Endothelial cell of umbilical vein (primary cell): ENCODE data around the gene SYNGR3. TPM values are rescaled to one million over a fixed set of nuclear protein-coding genes. Genes with fewer than 3 reads are reported as not detected.
"Not testable (repeated sequence)": the region's sequence is repeated elsewhere in the genome, so short reads cannot be mapped to it uniquely, and the experiment has no call there.

Experiments
- BruUV-seq: library from RNA; stranded (reverse); fragments of 400-500 nt; replicated peaks from 2 replicates; lab custom pipeline; 2021; lab: Mats Ljungman, UMichigan
- CTCF ChIA-PET: fragments of 300-600, 350-600 bp; sonication (Branson Sonifier 250); formaldehyde crosslinking; loops from one replicate; lab custom pipeline; 2021; ENCODE audit warnings: antibody characterized with exemption, inconsistent platforms; lab: Charles Lee
- POLR2A ChIA-PET: fragments of 300-600, 350-600 bp; sonication (Branson Sonifier 250); formaldehyde crosslinking; loops from one replicate; lab custom pipeline; 2021; ENCODE audit warnings: antibody characterized with exemption, inconsistent platforms; lab: Charles Lee
- DNase-seq: peaks from one replicate; pipeline ENCODE4 v3.0.0-alpha.2; 2011; ENCODE audit warnings: low read depth, low spot score
- FAIRE-seq: peaks from 2 replicates; lab custom pipeline; 2011; peaks lifted over from hg19 to GRCh38; lab: Jason Lieb, UNC
- H2AFZ ChIP-seq: 2 replicates; pipeline ENCODE4 v1.6.0; 2012; ENCODE audit warnings: low read depth, low read length, control low read depth, inconsistent platforms
- H3K27ac ChIP-seq: 2 replicates; pipeline ENCODE4 v1.5.1; 2011; ENCODE audit warnings: low read depth, mild to moderate bottlenecking, control low read depth, low read length, moderate library complexity; ENCODE audit not compliant: insufficient read depth
- H3K27me3 ChIP-seq, 2 experiments: 2 replicates each; pipeline versions ENCODE4 v1.6.0 to v1.6.1; 2011; ENCODE audit warnings: low read length in 2 of 2, mixed read lengths in 1 of 2; ENCODE audit not compliant: control insufficient read depth in 2 of 2, insufficient read depth in 2 of 2
- H3K36me3 ChIP-seq, 2 experiments: 2 replicates in 1 of 2; 3 replicates in 1 of 2; pipeline ENCODE4 v1.5.1; 2011; ENCODE audit warnings: low read length in 2 of 2, mild to moderate bottlenecking in 1 of 2, moderate library complexity in 1 of 2; ENCODE audit not compliant: control insufficient read depth in 2 of 2, insufficient read depth in 2 of 2; ENCODE audit errors: extremely low read depth in 1 of 2
- H3K4me1 ChIP-seq: 3 replicates; pipeline ENCODE4 v1.5.1; 2011; ENCODE audit warnings: mild to moderate bottlenecking, low read length; ENCODE audit not compliant: control insufficient read depth, insufficient read depth; ENCODE audit errors: extremely low read depth
- H3K4me2 ChIP-seq: 2 replicates; pipeline ENCODE4 v1.6.1; 2011; ENCODE audit warnings: low read length, control low read depth, mixed read lengths; ENCODE audit not compliant: insufficient read depth
- H3K4me3 ChIP-seq, 3 experiments: fragments of 200-600 bp in 1 of 3; sonication (generic), shearing (Covaris generic) in 1 of 3; replicated peaks in 1 of 3; 2 replicates each; pipeline ENCODE4 v1.5.1; 2011 to 2016; ENCODE audit warnings: control low read depth in 3 of 3, low read length in 3 of 3, mild to moderate bottlenecking in 2 of 3, inconsistent platforms in 1 of 3, low read depth in 1 of 3, moderate library complexity in 1 of 3; ENCODE audit not compliant: insufficient read depth in 1 of 3
- H3K79me2 ChIP-seq: 2 replicates; pipeline ENCODE4 v1.6.0; 2012; ENCODE audit warnings: low read length, inconsistent platforms; ENCODE audit not compliant: control insufficient read depth, insufficient read depth
- H3K9ac ChIP-seq: replicated peaks from 2 replicates; pipeline ENCODE3; 2011; ENCODE audit warnings: low read length, control low read depth; ENCODE audit not compliant: insufficient read depth; ENCODE audit errors: extremely low read depth
- H3K9me1 ChIP-seq: replicated peaks from 3 replicates; pipeline ENCODE4 v1.6.0; 2011; ENCODE audit warnings: mild to moderate bottlenecking, low read length; ENCODE audit not compliant: control insufficient read depth, insufficient read depth; ENCODE audit errors: extremely low read depth
- H3K9me3 ChIP-seq: replicated peaks from 2 replicates; pipeline ENCODE4 v1.5.1; 2012; ENCODE audit warnings: low read length, inconsistent platforms; ENCODE audit not compliant: control insufficient read depth, insufficient read depth
- H4K20me1 ChIP-seq: replicated peaks from 2 replicates; pipeline ENCODE3; 2011; ENCODE audit warnings: mild to moderate bottlenecking, low read length; ENCODE audit not compliant: control insufficient read depth, insufficient read depth; ENCODE audit errors: extremely low read depth
- EZH2 ChIP-seq: IDR thresholded peaks from 2 replicates; pipeline ENCODE4 v1.6.1; 2012; ENCODE audit warnings: borderline replicate concordance, low read depth, mild to moderate bottlenecking, moderate library complexity, low read length, inconsistent platforms; ENCODE audit not compliant: severe bottlenecking
- FOS ChIP-seq: IDR thresholded peaks from 2 replicates; pipeline ENCODE4 v1.6.1; 2011; ENCODE audit warnings: mild to moderate bottlenecking, low read length, moderate library complexity, borderline replicate concordance; ENCODE audit not compliant: insufficient read depth
- GATA2 ChIP-seq: IDR thresholded peaks from 2 replicates; pipeline ENCODE4 v1.7.0; 2011; ENCODE audit warnings: low read depth, mild to moderate bottlenecking, moderate library complexity, mixed read lengths, low read length; ENCODE audit not compliant: insufficient read length, insufficient read depth
- JUN ChIP-seq: IDR thresholded peaks from 2 replicates; pipeline ENCODE4 v1.6.1; 2011; ENCODE audit warnings: borderline replicate concordance, low read depth; ENCODE audit not compliant: insufficient read length, insufficient read depth
- MYC ChIP-seq: IDR thresholded peaks from one replicate; pipeline ENCODE4 v1.6.1; 2011; ENCODE audit warnings: mild to moderate bottlenecking, low read depth, low read length
- POLR2A ChIP-seq: IDR thresholded peaks from 2 replicates; pipeline ENCODE4 v1.6.1; 2012; ENCODE audit warnings: low read depth, mild to moderate bottlenecking, control low read depth, low read length
- POLR2AphosphoS5 ChIP-seq: IDR thresholded peaks from 2 replicates; pipeline ENCODE4 v1.6.1; 2012; ENCODE audit warnings: low read depth, mild to moderate bottlenecking, control low read depth, low read length, moderate library complexity; ENCODE audit not compliant: insufficient read depth
- dilution Hi-C: fragments of 300-500 bp; cut with MboI; formaldehyde crosslinking; loops from one replicate; pipeline ENCODE4 v1.15.0; 2019; ENCODE audit warnings: low sequenced_read_pairs; ENCODE audit not compliant: extremely low pct_ligation_motif_present
- intact Hi-C: fragments of 100-400 bp; cut with micrococcal nuclease; formaldehyde crosslinking; loops from one replicate; pipeline ENCODE4 v1.10.0; 2022
- polyA plus RNA-seq, 4 experiments: library from polyadenylated mRNA; depleted of rRNA in 3 of 4; stranded (reverse) in 3 of 4; unstranded in 1 of 4; fragments of >200 nt; gene quantifications; 2 replicates each; pipeline versions ENCODE4 v1.2.1 to v1.2.3, GENCODE V29; 2011 to 2012; ENCODE audit warnings: missing spikeins in 1 of 4
- total RNA-seq: library from RNA; stranded (reverse); gene quantifications from 2 replicates; pipeline ENCODE4 v1.2.3, GENCODE V29; 2021
- TF ChIP-seq, protein P1 (sequence below): IDR thresholded peaks from 2 replicates; pipeline ENCODE4 v1.6.1; 2011; ENCODE audit not compliant: insufficient read depth, insufficient read length

The SYNGR3 gene
- total and polyA plus RNA-seq, 2 donors (not counting 3 experiments of a cell fraction or from before 2014, with no cell fraction given), result 0.95 to 1.4 TPM

DNA sequence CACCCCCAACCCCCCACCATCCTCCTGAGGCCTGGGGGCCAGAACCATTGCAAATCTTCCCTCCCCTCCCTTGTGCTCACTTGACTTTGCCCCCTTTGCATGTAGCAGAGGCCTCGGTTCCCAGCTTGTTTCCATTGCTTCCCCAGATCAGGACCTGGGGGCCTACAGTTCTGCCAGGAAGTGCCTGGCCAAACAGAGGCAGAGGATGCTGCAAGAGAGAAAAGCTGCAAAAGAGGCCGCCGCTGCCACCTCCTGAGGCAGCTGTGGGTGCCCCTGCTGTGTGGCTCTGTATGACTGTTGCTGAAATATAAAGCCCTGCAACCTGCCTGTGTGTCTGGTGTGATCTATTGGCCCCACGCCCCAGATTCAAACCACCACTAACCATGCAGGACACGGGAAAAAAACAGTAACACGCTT is 28.1 kb upstream of the SYNGR3 start:
- Histone ChIP-seq H3K4me3 (no peak overlapping the region), H2AFZ (no peak overlapping the region), H3K4me1 (peaks cover 27% of the 10 kb centered on the region), H3K27me3 (no peaks in the 10 kb centered on the region), H3K9me3 (no peaks in the 10 kb centered on the region), H3K9me1 (no peaks in the 10 kb centered on the region), H4K20me1 (no peaks in the 10 kb centered on the region), H3K9ac (no peak overlapping the region), H3K4me2 (no peak overlapping the region), H3K27ac (no peak overlapping the region), H3K79me2 (peaks cover 50% of the 10 kb centered on the region), H3K36me3 (peaks cover 8 to 17% of the 10 kb centered on the region in 2 experiments)
- dilution Hi-C loops, result no loop called here
- FAIRE-seq (no peak), DNase-seq (no peak)
- BruUV-seq, result no TSS peak
- intact Hi-C loops, result no loop called here
- ChIA-PET CTCF (interaction anchor here (2.2 kb wide), 1 partner anchor 179 kb away, joined by 9 read pairs; no protein-coding TSS in a partner anchor), POLR2A (no interaction called here)
- TF ChIP-seq JUN (no peak), POLR2A (no peak), GATA2 (no peak), POLR2AphosphoS5 (no peak), FOS (no peak), EZH2 (no peak), MYC (no peak)
- TF ChIP-seq, protein P1, sequence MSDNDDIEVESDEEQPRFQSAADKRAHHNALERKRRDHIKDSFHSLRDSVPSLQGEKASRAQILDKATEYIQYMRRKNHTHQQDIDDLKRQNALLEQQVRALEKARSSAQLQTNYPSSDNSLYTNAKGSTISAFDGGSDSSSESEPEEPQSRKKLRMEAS, result no peak

- POLR2A ChIA-PET, intact Hi-C loops, dilution Hi-C loops, H3K9me1 ChIP-seq, H2AFZ ChIP-seq, FAIRE-seq, H3K27ac ChIP-seq, H4K20me1 ChIP-seq, H3K9me3 ChIP-seq, DNase-seq, H3K27me3 ChIP-seq: not testable (repeated sequence)
- CTCF ChIA-PET, result interaction anchor here (2.2 kb wide), 1 partner anchor 178 kb away, joined by 9 read pairs; no protein-coding TSS in a partner anchor
- Histone ChIP-seq H3K36me3 (peaks cover 8 to 17% of the 10 kb centered on the region in 2 experiments), H3K9ac (peak overlapping the region; percentile 92), H3K4me3 (peak overlapping the region in 2 of 3 experiments; percentile 89 to 95), H3K4me2 (peak overlapping the region; percentile 95), H3K79me2 (peaks cover 50% of the 10 kb centered on the region), H3K4me1 (peaks cover 27% of the 10 kb centered on the region)
- TSS peak; percentile 48 for BruUV-seq
Observed at GRCh38 chr16:1962161-1963153, 27.3 kb upstream of the SYNGR3 start.
